Measurements from ENCODE around the gene ARL15. TPM values are rescaled to one million over a fixed set of nuclear protein-coding genes. Genes with fewer than 3 reads are reported as not detected.
A peak's percentile ranks its signal among the peaks of the same experiment; 100 is the strongest.

Gene ARL15
- total and polyA plus RNA-seq, 4 donors, result 5.7 to 66.2 (median 14.9) TPM

DNA sequence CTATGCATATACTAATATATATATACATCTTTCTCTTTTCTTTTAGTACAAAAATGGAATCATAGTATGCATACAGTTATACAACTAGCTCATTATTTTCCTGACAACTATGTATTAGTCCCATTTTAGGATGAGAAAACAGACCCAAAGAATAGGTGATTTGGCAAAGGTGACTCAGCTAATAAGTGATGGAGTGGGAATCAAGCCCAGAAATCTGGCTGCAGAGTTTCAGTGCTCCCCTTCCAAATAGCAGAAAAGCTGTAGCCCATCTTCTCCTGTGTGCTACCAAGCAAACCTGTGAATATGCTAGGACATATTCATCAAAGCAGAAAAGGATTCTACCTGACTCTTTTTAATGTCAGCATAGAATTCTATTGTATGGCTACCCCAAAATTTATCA is 114.7 kb downstream of the ARL15 start:
- DNase-seq (no peak), ATAC-seq (ENCODE audit: insufficient read depth, low FRiP score) (no peak)
- Histone ChIP-seq H3K4me3 (no peak overlapping the region), H3K9ac (ENCODE audit: insufficient read depth in 1 of 2, low read length in 2 of 2) (no peak overlapping the region), H3K36me3 (ENCODE audit: control insufficient read depth in 4 of 4, insufficient read depth in 4 of 4, low read length in 4 of 4) (no peaks in the 10 kb centered on the region), H3K4me1 (ENCODE audit: control insufficient read depth in 5 of 5, insufficient read depth in 5 of 5, low read length in 5 of 5) (peaks cover 0 to 6% (median 0%) of the 10 kb centered on the region in 5 donors), H3K9me3 (ENCODE audit: control insufficient read depth in 4 of 4, insufficient read depth in 3 of 4, low read length in 3 of 4) (no peaks in the 10 kb centered on the region), H3K27ac (ENCODE audit: low read depth in 1 of 2, low read length in 1 of 2) (no peak overlapping the region), H3K27me3 (ENCODE audit: control insufficient read depth in 3 of 3, insufficient read depth in 3 of 3, low read length in 2 of 3) (no peaks in the 10 kb centered on the region)
- TF ChIP-seq, protein P1, sequence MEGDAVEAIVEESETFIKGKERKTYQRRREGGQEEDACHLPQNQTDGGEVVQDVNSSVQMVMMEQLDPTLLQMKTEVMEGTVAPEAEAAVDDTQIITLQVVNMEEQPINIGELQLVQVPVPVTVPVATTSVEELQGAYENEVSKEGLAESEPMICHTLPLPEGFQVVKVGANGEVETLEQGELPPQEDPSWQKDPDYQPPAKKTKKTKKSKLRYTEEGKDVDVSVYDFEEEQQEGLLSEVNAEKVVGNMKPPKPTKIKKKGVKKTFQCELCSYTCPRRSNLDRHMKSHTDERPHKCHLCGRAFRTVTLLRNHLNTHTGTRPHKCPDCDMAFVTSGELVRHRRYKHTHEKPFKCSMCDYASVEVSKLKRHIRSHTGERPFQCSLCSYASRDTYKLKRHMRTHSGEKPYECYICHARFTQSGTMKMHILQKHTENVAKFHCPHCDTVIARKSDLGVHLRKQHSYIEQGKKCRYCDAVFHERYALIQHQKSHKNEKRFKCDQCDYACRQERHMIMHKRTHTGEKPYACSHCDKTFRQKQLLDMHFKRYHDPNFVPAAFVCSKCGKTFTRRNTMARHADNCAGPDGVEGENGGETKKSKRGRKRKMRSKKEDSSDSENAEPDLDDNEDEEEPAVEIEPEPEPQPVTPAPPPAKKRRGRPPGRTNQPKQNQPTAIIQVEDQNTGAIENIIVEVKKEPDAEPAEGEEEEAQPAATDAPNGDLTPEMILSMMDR (IDR thresholded peaks at IDR 0.05; ENCODE audit: control extremely low read depth, extremely low read depth), result no peak

DNA sequence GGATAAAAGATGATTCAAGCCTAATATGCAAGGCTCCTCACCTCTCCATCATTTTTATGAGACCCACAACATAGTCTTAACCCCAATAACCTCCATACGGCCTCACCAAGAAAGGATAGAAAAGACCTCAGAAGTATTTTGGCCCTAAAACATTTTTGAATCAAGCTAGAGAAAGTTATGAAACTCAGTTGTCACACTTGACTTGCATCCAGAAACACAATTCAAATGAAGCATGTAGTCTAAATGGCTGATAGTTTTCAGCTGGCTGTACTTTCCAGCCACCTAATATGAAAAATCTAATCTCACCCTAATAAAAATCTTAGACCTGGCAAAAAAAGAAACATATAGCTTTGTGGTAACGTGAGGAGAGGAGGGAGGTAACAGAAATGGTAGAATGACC is 116.1 kb downstream of the ARL15 start:
- no peaks in the 10 kb centered on the region for H3K9me3 ChIP-seq (ENCODE audit: control insufficient read depth in 4 of 4, insufficient read depth in 3 of 4, low read length in 3 of 4)
- no peak for ATAC-seq (ENCODE audit: insufficient read depth, low FRiP score)
- H3K27ac ChIP-seq (ENCODE audit: low read depth in 1 of 2, low read length in 1 of 2), result no peak overlapping the region
- TF ChIP-seq, protein P1 (IDR thresholded peaks at IDR 0.05; ENCODE audit: control extremely low read depth, extremely low read depth), result no peak
- H3K4me1 ChIP-seq (ENCODE audit: control insufficient read depth in 5 of 5, insufficient read depth in 5 of 5, low read length in 5 of 5), result peaks cover 0 to 6% (median 0%) of the 10 kb centered on the region in 5 donors
- no peaks in the 10 kb centered on the region for H3K27me3 ChIP-seq (ENCODE audit: control insufficient read depth in 3 of 3, insufficient read depth in 3 of 3, low read length in 2 of 3)
- no peak overlapping the region for H3K9ac ChIP-seq (ENCODE audit: insufficient read depth in 1 of 2, low read length in 2 of 2)
- no peaks in the 10 kb centered on the region for H3K36me3 ChIP-seq (ENCODE audit: control insufficient read depth in 4 of 4, insufficient read depth in 4 of 4, low read length in 4 of 4)
- peak in 2 of 3 donors; percentile 62 to 83 for DNase-seq
- 85 to 93% methylated on average over 2 of the region's 2 CpGs for WGBS, 2 donors
- no peak overlapping the region for H3K4me3 ChIP-seq

DNA sequence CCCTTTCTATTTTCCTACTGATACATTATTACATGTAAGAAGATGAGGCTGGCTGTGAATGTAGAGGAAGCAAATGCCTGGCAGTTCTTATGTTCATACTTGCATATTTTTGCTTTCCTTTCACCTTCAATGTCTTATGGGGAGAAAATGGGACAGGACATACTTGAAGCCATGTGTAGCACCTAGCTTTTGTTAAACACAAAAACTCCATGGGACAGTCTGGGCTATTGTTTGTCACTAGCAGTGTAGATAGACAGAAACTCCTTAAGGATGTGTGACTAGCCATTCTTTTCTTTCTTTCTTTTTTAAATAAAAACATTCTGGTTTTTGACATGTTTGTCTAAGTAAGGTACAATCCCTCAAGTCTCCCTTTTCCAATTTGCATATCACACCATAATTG is 122.7 kb downstream of the ARL15 start:
- Histone ChIP-seq H3K36me3 (ENCODE audit: control insufficient read depth in 4 of 4, insufficient read depth in 4 of 4, low read length in 4 of 4) (no peaks in the 10 kb centered on the region), H3K9ac (ENCODE audit: insufficient read depth in 1 of 2, low read length in 2 of 2) (no peak overlapping the region), H3K4me3 (no peak overlapping the region), H3K9me3 (ENCODE audit: control insufficient read depth in 4 of 4, insufficient read depth in 3 of 4, low read length in 3 of 4) (no peaks in the 10 kb centered on the region), H3K27ac (ENCODE audit: low read depth in 1 of 2, low read length in 1 of 2) (no peak overlapping the region), H3K4me1 (ENCODE audit: control insufficient read depth in 5 of 5, insufficient read depth in 5 of 5, low read length in 5 of 5) (peaks cover 0 to 20% (median 0%) of the 10 kb centered on the region in 5 donors), H3K27me3 (ENCODE audit: control insufficient read depth in 3 of 3, insufficient read depth in 3 of 3, low read length in 2 of 3) (no peaks in the 10 kb centered on the region)
- TF ChIP-seq, protein P1 (IDR thresholded peaks at IDR 0.05; ENCODE audit: control extremely low read depth, extremely low read depth), result no peak
- no peak for ATAC-seq (ENCODE audit: insufficient read depth, low FRiP score)
- no peak for DNase-seq

DNA sequence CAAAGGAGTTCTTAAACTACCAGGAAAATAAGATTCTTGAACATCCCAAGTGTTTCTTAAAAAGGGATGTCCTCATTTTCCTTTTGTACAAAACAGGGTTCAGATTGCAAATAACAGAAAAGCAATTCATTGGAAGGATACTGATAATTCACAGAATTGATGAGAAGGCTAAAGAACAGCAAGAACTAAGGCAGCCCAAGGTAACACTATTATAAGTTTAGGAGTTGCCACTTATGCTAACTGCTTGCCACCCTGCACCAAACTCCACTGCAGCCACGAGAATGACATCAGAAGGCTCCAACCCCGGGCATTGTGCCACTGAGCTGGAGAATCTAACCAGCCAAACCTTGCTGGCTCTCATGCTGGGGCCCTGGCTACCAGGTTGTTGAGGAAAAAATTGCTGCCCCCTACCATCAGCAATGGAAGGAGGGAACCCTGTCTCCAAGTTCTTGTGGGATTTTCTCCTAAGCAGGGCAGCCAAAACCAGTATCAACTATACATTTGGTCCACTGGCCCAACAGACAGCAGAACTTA is 123.4 kb downstream of the ARL15 start:
- ATAC-seq (ENCODE audit: insufficient read depth, low FRiP score), result no peak
- Histone ChIP-seq H3K27me3 (ENCODE audit: control insufficient read depth in 3 of 3, insufficient read depth in 3 of 3, low read length in 2 of 3) (no peaks in the 10 kb centered on the region), H3K27ac (ENCODE audit: low read depth in 1 of 2, low read length in 1 of 2) (no peak overlapping the region), H3K4me1 (ENCODE audit: control insufficient read depth in 5 of 5, insufficient read depth in 5 of 5, low read length in 5 of 5) (peaks cover 0 to 20% (median 0%) of the 10 kb centered on the region in 5 donors), H3K4me3 (no peak overlapping the region), H3K9ac (ENCODE audit: insufficient read depth in 1 of 2, low read length in 2 of 2) (no peak overlapping the region), H3K9me3 (ENCODE audit: control insufficient read depth in 4 of 4, insufficient read depth in 3 of 4, low read length in 3 of 4) (no peaks in the 10 kb centered on the region), H3K36me3 (ENCODE audit: control insufficient read depth in 4 of 4, insufficient read depth in 4 of 4, low read length in 4 of 4) (no peaks in the 10 kb centered on the region)
- TF ChIP-seq, protein P1 (IDR thresholded peaks at IDR 0.05; ENCODE audit: control extremely low read depth, extremely low read depth), result no peak
- WGBS, 2 donors, result 93% methylated on average over 2 of the region's 2 CpGs
- no peak for DNase-seq

All from lung (tissue), 12 donors.